SU-DHL-6 (cell line): Measurements from ENCODE around the gene GSC.
"Not testable (repeated sequence)": the region's sequence is repeated elsewhere in the genome, so short reads cannot be mapped to it uniquely, and the experiment has no call there.

ENCODE experiments used
- H2AFZ ChIP-seq: fragments of 200-600 bp; sonication (generic); 2 replicates; pipeline ENCODE4 v1.6.1; 2014; ENCODE audit warnings: low read depth, mild to moderate bottlenecking, moderate library complexity, mixed read lengths, antibody characterized with exemption, low read length; ENCODE audit not compliant: severe bottlenecking
- H3F3A ChIP-seq: fragments of 200-600 bp; shearing (Covaris generic); 2 replicates; pipeline ENCODE4 v1.6.0; 2016; ENCODE audit warnings: antibody characterized with exemption, mild to moderate bottlenecking; ENCODE audit not compliant: insufficient read depth
- H3K27ac ChIP-seq: fragments of 200-600 bp; sonication (generic); 2 replicates; pipeline ENCODE4 v1.5.1; 2016; ENCODE audit warnings: low read depth, mild to moderate bottlenecking, low read length, moderate library complexity, mixed read lengths
- H3K27me3 ChIP-seq: fragments of 200-600 bp; sonication (generic), shearing (Covaris generic); 2 replicates; pipeline ENCODE4 v1.6.0; 2014; ENCODE audit warnings: mild to moderate bottlenecking, low read length
- H3K36me3 ChIP-seq: fragments of 200-600 bp; sonication (generic); 2 replicates; pipeline ENCODE4 v1.6.1; 2014; ENCODE audit warnings: mild to moderate bottlenecking, low read length, mixed read lengths
- H3K4me2 ChIP-seq: fragments of 300-600, 200-600 bp; shearing (Covaris generic), sonication (generic); 2 replicates; pipeline ENCODE4 v1.6.0; 2014; ENCODE audit warnings: low read length, low read depth, mild to moderate bottlenecking; ENCODE audit not compliant: poor library complexity, severe bottlenecking
- H3K4me3 ChIP-seq: fragments of 200-600 bp; sonication (generic); 2 replicates; pipeline ENCODE4 v1.5.1; 2014; ENCODE audit warnings: antibody characterized with exemption, low read length, mild to moderate bottlenecking, mixed read lengths; ENCODE audit not compliant: insufficient read depth, poor library complexity, severe bottlenecking
- H3K79me2 ChIP-seq: fragments of 200-600 bp; sonication (generic); 2 replicates; pipeline ENCODE4 v1.6.1; 2014; ENCODE audit warnings: mild to moderate bottlenecking, low read length, moderate library complexity; ENCODE audit not compliant: insufficient read depth
- H3K9ac ChIP-seq: fragments of 200-600 bp; sonication (generic); 2 replicates; pipeline ENCODE4 v1.7.0; 2014; ENCODE audit warnings: mild to moderate bottlenecking, low read length
- H3K9me2 ChIP-seq: fragments of 200-600 bp; sonication (generic); replicated peaks from 2 replicates; pipeline ENCODE4 v1.6.1; 2014; ENCODE audit warnings: low read length; ENCODE audit not compliant: insufficient read depth
- H3K9me3 ChIP-seq: fragments of 200-600 bp; sonication (generic); 2 replicates; pipeline ENCODE4 v1.6.1; 2014; ENCODE audit warnings: low read length, mixed read lengths; ENCODE audit not compliant: insufficient read depth
- H4K20me1 ChIP-seq: fragments of 200-600 bp; sonication (generic); 2 replicates; pipeline ENCODE4 v1.6.1; 2014; ENCODE audit warnings: low read depth, mild to moderate bottlenecking, antibody characterized with exemption, low read length, moderate library complexity, mixed read lengths
- EZH2phosphoT487 ChIP-seq: fragments of 200-600 bp; sonication (generic), shearing (Covaris generic); conservative IDR thresholded peaks from 2 replicates; pipeline ENCODE4 v1.6.1; 2018; ENCODE audit warnings: mild to moderate bottlenecking, antibody characterized with exemption, low read length, moderate library complexity, mixed read lengths
- TF ChIP-seq, protein P1 (sequence below): fragments of 200-600 bp; sonication (generic); IDR thresholded peaks from one replicate; pipeline ENCODE4 v1.5.1; 2017; ENCODE audit warnings: antibody characterized with exemption, mild to moderate bottlenecking, low read length, moderate library complexity; ENCODE audit not compliant: insufficient read depth, poor library complexity, severe bottlenecking

Gene GSC

DNA sequence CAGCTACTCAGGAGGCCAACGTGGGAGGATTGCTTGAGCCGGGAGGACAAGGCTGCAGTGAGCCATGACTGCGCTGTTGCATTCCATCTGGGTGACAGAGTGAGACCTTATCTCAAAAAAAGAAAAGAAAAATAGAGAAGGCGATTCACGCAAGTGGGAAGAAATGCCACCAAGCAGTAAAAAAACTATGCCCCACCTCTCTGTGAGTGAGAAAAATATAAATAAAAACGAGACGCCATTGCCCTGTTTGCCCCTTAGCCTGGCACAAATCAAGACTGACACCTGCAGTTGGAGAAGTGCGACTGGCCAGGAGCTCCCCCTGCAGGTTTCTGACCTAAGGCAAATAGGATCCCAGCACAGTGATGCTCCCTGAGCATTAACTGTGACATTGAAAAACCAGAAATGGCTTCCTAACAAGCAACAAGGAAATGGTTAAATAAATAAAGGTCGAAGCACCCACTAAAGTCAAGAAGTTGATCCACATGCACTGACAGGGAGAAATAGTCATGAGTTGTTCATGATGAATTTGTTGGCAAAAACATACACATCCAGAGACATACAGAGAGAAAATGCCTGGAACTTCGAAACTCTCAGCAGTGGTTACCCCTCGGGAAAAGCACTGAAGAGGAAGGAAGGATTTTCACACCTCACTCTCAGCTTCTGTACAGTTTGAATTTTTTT lies 21.1 kb downstream of the GSC start:
- Histone ChIP-seq H3K79me2 (no peaks in the 10 kb centered on the region), H3K9me3 (no peaks in the 10 kb centered on the region), H4K20me1 (no peaks in the 10 kb centered on the region), H3F3A (no peaks in the 10 kb centered on the region), H2AFZ (no peak overlapping the region), H3K27me3 (no peaks in the 10 kb centered on the region), H3K36me3 (no peaks in the 10 kb centered on the region), H3K4me3 (no peak overlapping the region), H3K4me2 (no peak overlapping the region), H3K9me2 (no peaks in the 10 kb centered on the region), H3K27ac (no peak overlapping the region), H3K9ac (no peak overlapping the region)
- no peak for TF ChIP-seq EZH2phosphoT487
- TF ChIP-seq, protein P1, sequence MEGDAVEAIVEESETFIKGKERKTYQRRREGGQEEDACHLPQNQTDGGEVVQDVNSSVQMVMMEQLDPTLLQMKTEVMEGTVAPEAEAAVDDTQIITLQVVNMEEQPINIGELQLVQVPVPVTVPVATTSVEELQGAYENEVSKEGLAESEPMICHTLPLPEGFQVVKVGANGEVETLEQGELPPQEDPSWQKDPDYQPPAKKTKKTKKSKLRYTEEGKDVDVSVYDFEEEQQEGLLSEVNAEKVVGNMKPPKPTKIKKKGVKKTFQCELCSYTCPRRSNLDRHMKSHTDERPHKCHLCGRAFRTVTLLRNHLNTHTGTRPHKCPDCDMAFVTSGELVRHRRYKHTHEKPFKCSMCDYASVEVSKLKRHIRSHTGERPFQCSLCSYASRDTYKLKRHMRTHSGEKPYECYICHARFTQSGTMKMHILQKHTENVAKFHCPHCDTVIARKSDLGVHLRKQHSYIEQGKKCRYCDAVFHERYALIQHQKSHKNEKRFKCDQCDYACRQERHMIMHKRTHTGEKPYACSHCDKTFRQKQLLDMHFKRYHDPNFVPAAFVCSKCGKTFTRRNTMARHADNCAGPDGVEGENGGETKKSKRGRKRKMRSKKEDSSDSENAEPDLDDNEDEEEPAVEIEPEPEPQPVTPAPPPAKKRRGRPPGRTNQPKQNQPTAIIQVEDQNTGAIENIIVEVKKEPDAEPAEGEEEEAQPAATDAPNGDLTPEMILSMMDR: peak; percentile 70

DNA sequence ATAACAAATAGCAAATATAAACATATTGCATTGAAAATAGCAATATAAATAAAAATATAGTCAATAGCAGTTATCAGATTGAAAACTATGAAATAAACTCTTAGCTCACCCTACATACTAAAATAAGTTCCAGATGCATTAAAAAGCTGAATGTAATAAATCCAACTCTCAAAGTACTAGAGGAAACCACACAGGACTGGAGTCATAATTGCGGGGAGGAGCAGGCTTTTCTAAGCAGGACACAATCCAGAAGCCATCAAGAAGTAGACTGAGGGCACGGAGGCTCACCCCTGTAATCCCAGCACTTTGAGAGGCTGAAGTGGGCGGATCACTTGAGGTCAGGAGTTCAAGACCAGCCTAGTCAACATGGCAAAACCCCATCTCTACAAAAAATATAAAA lies 22.2 kb downstream of the GSC start:
- H3K36me3 ChIP-seq: no peaks in the 10 kb centered on the region
- no peak overlapping the region for H3K4me3 ChIP-seq
- H3K9ac ChIP-seq: no peak overlapping the region
- no peaks in the 10 kb centered on the region for H3K9me2 ChIP-seq
- no peak for TF ChIP-seq EZH2phosphoT487
- TF ChIP-seq, protein P1: no peak
- H4K20me1 ChIP-seq: no peaks in the 10 kb centered on the region
- H3K79me2 ChIP-seq: no peaks in the 10 kb centered on the region
- H3K27me3 ChIP-seq: no peaks in the 10 kb centered on the region
- no peaks in the 10 kb centered on the region for H3F3A ChIP-seq
- no peaks in the 10 kb centered on the region for H3K9me3 ChIP-seq
- no peak overlapping the region for H3K4me2 ChIP-seq
- H3K27ac ChIP-seq: no peak overlapping the region
- H2AFZ ChIP-seq: no peak overlapping the region

GRCh38 chr14:94747153-94747552 lies 22.8 kb downstream of the GSC start:
- H3K27me3 ChIP-seq, H3K9me3 ChIP-seq, H3K9ac ChIP-seq, H2AFZ ChIP-seq, H4K20me1 ChIP-seq, H3K27ac ChIP-seq, H3K79me2 ChIP-seq, H3K4me3 ChIP-seq, H3K4me2 ChIP-seq, H3K9me2 ChIP-seq, H3F3A ChIP-seq, H3K36me3 ChIP-seq: not testable (repeated sequence)

DNA sequence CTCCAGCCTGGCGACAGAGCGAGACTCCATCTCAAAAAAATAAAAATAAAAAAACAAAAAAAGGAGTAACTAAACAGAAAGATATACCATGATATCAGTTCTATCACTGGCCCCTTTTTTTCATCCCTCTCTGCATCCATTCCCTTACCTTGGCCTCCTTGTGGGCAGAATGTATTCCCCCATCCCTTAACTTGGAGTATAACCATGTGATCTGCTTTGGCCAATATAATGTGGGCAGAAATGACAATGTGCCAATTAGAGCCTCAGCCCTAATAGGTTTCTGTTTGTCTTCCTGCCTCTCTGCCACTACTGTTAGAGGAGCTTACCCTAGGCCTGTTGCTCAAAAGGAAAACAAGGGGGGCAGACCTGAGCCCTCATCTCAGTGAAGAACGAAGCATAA lies 23.8 kb downstream of the GSC start:
- Histone ChIP-seq H3K9me3 (no peaks in the 10 kb centered on the region), H3K27me3 (no peaks in the 10 kb centered on the region), H3K27ac (no peak overlapping the region), H3K79me2 (no peaks in the 10 kb centered on the region), H3K9me2 (no peaks in the 10 kb centered on the region), H4K20me1 (no peaks in the 10 kb centered on the region), H3K4me3 (no peak overlapping the region), H2AFZ (no peak overlapping the region), H3K4me2 (no peak overlapping the region), H3K9ac (no peak overlapping the region), H3F3A (no peaks in the 10 kb centered on the region), H3K36me3 (no peaks in the 10 kb centered on the region)
- TF ChIP-seq EZH2phosphoT487: no peak
- TF ChIP-seq, protein P1: no peak
